ENCODE results near the gene ZNF500. TPM values are rescaled to one million over a fixed set of nuclear protein-coding genes. Genes with fewer than 3 reads are reported as not detected.

ZNF500 gene
- total RNA-seq, 2 donors from 2014 or later, result 12.4 to 13.7 TPM

DNA sequence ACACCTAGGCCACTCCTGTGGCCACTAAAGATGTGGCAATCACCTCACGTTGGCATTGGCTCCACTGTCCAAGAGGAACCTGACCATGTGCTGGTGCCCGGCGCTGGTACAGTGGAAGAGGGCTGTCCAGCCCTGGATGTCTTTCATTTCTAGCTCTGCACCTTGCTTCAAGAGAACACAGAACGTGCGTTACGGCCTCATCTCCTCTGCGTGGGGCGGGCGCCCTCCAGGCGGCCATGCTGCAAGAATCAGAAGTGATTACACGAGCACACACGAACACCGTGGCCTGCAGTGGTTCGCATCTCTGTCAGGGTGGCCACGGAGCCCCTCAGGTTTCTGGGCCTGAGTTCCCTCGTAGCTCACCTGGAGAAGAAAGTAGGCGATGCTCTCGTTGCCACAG, 40.3 kb downstream of the ZNF500 start:
- intact Hi-C loops (cut with DNase I, micrococcal nuclease), result no loop called here
- DNase-seq (no peak), ATAC-seq (no peak)

DNA sequence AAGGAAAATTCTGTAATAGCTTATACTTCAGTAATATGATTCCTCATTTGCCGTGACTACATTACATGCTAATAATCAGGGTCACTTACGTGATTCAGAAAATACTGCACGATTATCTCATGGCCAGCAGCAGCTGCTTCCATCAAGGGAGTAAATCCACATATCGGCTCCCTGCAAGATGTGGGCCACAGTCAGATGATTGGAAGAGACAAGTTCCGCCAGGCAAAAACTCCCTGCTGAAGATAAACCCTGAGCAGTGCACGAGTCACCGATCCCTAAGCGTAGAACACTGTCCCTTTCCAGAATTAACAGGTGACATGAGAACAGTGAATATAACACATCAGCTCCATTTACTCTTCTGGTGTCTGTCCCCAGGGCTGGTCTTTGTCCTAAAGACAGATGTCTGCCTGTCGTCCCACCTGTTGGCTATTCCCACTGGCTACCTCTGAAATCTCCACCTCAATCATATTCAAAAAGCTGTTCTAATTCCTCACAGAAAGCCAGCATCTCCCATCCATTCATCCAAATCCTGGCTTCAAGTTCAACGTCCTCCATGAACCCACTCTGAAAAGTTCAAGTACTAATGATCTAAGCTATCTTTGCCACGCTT, 42.2 kb downstream of the ZNF500 start:
- intact Hi-C loops (cut with DNase I, micrococcal nuclease), result no loop called here
- DNase-seq (no peak), ATAC-seq (no peak)

DNA sequence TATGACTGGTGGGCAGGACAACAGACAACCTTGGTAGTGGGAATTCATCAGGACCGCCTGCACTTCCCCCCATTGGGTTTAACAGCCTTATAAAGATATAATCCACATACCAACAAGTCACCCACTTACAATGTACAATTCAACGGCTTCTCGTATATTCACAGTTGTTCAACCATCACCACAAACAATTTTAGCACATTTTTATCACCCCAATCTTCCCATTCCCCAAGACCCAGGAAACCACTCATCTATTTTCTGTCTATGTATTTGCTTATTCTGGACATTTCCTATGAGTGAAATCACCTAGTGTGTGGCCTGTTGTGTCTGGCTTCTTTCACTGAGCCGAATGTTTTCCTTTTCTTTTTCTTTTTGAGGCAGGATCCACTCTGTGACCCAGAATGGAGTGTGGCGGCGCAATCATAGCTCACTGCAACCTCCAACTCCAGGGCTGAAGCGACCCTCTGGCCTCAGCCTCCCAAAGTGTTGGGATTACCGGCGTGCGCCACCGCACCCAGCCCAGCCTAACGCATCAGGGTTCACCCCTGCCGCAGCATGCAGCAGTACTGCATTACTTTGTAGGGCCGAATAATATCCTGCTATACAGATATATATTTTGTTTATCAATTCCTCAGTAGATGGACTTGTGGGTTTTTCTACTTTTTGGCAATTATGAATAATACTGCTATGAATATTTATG, 43.7 kb downstream of the ZNF500 start:
- ATAC-seq (no peak), DNase-seq (no peak)
- intact Hi-C loops (cut with DNase I, micrococcal nuclease), result no loop called here

DNA sequence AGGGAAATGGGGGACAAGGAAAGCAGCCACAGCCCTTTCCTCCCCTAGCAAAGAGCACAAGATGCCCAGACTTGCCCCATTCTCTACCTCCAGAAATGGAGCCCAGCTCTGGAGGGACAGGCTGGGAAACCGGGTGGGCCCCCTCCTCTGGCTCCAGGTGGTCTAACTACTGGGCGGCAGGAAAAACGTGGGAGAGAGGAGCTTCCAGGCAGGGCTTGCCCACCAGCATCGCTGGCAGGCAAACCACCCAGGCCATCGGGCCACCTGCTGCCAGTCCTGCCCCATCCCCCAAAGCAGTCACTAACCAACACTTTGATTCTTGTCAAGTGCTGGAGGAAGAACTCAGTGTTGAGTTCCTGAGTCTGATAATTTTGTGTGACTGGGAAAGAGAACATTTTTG, 48.5 kb downstream of the ZNF500 start:
- no peak for ATAC-seq
- intact Hi-C loops (cut with DNase I, micrococcal nuclease), result no loop called here
- DNase-seq, result no peak

DNA sequence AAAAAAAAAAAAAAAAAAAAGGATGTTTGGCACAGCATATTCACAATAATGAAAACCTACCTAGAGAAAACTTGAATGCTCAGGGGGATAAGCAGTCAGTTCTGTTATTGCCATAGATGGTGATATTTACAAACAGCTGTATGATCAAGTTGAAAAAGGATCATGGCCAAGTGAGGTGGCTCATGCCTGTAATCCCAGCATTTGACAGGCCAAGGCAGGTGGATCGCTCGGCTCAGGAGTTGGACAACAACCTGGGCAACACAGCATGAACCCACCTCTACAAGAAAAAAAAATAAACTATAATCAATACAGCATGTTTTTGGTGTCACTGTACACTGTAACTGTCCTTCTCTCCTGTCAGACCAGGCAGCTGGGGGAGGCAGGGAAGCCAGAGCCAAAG, 52.0 kb downstream of the ZNF500 start:
- DNase-seq (no peak), ATAC-seq (no peak)
- intact Hi-C loops (cut with DNase I, micrococcal nuclease), result no loop called here

DNA sequence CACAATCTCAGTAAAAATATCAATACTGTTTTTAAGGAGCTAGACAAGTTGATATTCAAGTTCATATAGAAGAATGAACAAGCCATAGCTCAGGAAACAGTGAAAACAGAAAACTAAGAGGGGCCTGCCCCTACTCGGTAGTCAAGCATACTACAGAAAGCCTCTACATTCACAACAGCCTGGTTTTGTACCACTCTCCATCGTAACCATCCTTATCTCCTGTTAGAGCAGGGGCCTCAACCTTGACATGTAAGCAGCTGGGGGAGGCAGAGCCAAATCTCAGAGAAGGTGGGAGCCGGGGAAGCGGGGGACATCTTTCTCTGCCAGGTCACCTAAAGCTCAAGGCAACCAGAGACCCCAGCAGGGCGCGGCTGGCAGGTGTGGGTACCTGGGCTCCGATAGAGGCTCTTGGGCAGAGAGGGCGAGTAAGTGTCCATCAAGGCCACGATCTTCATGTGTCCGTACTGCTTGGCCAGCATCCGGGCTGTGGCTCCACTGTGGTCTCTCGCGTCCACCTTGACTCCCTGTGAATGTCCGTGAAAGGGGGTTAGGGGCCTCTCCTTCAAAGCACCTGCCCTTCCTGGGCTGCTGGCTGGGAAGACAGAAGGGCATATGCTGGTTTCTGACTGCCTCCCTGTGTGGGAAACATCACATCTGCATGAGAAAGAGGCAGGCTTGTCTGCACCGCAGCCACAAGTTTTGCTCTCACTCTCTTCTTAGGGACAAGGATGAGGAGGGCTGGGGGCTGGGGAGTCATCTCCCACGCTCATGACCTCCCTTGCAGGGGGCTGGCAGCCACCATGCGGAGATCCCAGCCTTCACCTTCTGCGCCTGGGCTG, 53.1 kb downstream of the ZNF500 start:
- ATAC-seq, result no peak
- DNase-seq, result no peak
- intact Hi-C loops (cut with DNase I, micrococcal nuclease), result no loop called here

DNA sequence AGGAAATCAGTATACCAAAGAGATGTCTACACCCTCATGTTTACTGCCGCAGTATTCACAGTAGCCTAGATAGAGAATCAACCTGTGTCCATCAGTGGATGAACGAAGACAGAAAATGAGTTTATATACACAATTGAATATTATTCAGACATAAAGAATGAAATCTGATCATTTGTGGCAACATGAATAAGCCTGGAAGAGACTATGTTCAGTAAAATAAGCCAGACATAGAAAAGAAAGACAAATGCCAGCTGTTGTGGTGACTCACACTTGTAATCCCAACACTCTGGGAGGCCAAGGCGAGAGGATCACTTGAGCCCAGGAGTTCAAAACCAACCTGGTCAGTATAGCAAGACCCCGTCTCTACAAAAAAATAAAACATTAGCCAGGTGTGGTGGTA, 57.5 kb downstream of the ZNF500 start:
- ATAC-seq, result no peak
- intact Hi-C loops (cut with DNase I, micrococcal nuclease), result no loop called here
- DNase-seq, result no peak

DNA sequence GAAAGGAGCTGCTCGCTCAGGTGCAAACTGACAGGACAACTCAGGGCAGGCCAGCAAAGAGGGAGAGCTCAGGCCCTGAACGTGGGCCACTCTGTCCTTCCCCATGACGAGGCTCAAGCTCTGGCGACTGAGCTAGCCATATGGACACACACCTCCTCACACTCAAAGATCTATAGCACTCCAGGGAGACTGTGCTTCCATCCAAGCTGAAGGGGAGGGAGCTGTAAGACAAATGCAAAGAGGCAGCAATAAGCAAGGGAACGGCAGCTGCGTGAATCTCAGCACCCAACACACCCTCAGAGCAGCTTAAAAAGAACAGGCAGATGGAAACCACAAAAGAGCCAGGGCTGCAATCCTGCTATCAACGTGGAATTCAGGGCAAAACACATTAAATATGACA, 60.1 kb downstream of the ZNF500 start:
- ATAC-seq, result no peak
- intact Hi-C loops (cut with DNase I, micrococcal nuclease), result no loop called here

DNA sequence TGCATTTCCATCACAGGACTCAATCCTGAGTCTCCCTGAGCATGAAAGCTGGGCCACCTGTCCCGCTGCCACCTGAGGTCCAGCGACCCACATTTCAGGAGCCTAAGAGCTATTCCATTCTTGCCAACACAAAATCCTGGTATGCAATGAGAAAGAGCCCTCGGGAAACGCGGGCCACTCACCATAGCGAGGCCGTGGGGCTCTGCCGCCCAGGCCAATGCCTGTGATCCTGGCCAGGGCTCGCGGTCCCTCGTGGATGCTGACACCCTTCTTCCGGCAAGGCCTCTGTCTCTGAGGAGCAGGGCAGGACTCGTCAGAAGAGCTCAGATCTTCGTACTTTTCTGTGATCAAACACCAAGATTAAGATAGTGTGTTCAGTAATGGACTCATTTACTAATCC, 62.0 kb downstream of the ZNF500 start:
- DNase-seq, result no peak
- intact Hi-C loops (cut with DNase I, micrococcal nuclease), result no loop called here
- ATAC-seq, result no peak

More for the DNA sequence above, 60.1 kb downstream of the ZNF500 start:
- DNase-seq, result no peak

DNA sequence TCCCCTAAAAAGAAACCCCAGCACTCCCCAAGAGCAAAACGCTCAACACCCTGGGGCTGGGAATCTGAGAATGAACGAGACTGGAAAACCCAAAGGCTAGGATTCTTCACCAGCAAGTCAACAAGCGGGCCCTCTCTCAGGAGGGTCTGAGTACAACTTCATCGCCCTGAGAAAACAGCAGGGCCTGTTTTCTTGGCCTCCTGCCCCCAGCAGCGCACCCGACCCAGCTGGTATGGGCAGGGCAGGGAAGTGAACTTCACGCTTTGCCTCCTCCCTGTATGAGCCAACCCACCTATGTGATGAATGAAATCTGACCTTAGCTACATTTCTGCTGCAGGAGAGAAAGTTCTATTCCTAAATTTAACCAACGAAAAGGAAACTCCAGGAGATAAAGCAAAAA, 62.5 kb downstream of the ZNF500 start:
- intact Hi-C loops (cut with DNase I, micrococcal nuclease), result no loop called here
- DNase-seq (no peak), ATAC-seq (no peak)

DNA sequence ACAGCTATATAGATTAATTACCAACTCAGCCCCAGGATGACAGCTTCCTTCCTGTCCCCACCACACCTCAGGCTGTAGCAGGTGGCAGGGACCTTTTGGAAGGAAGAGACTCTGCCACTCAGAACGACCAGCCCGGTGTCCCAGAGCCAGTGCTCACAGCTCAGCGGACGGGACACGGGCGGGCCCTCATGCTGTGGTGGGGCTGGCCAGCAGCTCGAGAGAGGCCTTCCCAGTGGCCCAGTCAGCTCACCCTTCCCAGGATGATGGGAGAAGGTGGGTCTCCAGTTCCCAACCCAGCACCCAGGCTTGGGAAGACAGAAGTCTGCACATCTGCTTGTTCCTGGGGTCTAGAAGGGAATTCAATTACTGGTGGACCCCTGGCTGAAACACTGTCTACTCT, 63.1 kb downstream of the ZNF500 start:
- DNase-seq (no peak), ATAC-seq (no peak)
- intact Hi-C loops (cut with DNase I, micrococcal nuclease), result no loop called here

DNA sequence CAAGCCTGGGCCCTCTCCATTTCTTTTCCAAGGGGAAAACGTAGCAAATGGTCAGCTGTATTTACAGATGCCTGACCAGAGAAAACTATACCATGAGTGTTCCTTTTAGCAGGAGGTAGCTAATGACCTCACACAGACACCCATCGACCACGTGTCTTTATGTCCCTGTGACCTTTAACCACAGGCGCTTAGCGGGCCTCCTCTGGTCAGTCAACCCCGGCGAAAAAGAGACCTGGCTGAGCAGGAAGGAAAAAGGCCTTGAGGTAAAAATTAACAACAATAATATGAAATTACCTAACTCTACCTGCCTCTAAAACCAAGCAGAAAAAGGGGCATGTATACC, 64.5 kb downstream of the ZNF500 start:
- intact Hi-C loops (cut with DNase I, micrococcal nuclease), result no loop called here
- ATAC-seq, result peak; percentile 45
- peak in 1 of 2 donors; percentile 36 for DNase-seq

DNA sequence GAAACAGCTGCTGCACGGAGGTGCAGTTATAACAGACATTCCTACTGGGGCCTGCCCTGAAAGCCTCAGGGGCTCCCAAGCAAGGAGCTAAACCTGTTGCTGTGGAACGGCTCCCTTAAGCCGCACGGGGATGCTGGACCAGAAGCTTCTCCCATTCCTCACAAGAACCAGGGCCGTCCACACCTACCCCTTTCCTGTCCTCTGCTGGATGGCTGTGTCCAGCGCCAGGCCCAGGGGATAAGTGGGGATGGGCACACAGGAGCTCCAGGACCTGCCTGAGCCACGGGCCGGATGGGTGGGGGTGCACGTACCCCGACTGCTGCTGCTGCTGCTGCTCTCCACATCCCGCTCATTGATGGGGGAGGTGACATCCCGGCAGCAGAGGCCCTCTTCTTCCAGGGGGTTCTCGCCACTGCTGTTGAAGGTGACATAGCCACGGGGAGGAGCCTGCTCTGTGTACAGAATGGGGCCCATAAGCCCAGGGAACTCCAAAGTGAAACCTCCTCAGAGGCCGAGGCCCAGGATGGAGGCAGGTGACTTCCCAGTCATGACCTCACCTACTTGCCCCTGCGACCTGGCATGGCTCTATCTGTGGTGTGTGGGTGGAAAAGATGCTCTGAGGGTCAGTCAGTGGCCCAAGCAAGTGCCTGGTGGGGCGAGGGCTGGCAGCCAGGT, 65.0 kb downstream of the ZNF500 start:
- DNase-seq (peak; percentile 51 to 68), ATAC-seq (peak; percentile 66)
- intact Hi-C loops (cut with DNase I, micrococcal nuclease), result no loop called here

DNA sequence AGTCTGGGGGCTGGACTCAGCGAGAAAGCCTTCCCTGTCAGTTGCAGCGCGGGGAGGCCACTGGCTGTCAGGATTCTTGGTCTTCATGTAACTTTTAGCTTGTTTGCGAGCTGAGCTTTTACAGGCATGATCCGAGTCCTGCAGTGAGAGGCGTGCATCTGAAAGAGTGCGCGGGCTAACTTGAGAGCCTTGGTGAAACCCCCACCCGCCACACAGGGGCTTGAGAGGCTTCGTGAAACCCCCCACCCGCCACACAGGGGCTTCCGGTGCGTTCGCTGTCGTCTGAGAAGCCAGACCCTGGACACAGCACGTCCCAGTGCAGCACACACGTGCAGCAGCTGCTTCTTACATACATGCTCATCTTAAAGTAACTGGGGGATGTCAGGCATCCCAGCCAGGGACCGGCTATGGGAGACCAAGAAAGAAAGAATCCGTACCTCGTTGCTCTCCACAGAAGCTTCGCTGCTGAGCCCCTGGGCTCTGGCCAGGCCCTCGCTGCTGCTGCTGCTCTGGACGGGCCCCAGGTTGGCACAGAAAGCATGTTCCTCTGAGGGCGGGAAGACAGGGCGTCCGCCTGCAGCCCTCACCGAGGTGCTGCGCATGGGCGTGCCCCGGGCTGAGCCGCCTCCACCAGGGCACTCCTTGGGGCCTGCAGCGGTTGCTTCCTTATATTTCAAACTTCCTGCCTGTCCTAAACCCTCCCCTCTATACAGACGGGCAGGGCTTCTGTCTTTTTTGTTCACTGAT, 65.8 kb downstream of the ZNF500 start:
- ATAC-seq (peak; percentile 89), DNase-seq (peak; percentile 80)
- intact Hi-C loops (cut with DNase I, micrococcal nuclease), result no loop called here

DNA sequence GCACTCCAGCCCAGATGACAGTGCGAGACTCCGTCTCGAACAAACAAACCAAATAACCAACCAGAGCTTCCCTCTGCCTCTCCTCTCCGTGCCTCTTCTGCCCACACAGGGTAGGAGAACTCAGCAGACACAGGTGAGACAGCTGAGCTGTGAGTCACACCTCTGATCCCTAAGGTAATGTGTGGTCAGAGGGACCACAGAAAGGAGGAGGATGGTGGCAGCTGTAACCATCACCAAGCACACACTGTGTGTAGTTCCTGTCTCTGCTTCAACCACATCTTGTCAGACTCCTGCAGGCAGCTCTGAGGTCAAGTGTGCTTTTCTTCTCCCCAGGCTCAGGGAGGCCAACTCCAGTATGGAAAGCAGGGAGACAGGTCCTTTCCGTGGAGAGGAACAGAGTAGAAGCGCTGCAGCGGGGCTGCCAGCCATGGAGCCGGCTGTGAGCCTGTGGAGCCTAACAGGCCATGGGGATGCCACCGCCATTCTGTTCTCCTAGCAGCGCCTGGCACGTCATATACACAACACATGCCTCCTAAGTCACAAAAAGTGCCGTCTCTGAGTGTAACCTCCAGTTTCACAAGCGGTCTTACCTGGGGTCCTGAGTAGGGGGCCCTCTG, 66.5 kb downstream of the ZNF500 start:
- no peak for DNase-seq
- intact Hi-C loops (cut with DNase I, micrococcal nuclease), result no loop called here
- no peak for ATAC-seq

DNA sequence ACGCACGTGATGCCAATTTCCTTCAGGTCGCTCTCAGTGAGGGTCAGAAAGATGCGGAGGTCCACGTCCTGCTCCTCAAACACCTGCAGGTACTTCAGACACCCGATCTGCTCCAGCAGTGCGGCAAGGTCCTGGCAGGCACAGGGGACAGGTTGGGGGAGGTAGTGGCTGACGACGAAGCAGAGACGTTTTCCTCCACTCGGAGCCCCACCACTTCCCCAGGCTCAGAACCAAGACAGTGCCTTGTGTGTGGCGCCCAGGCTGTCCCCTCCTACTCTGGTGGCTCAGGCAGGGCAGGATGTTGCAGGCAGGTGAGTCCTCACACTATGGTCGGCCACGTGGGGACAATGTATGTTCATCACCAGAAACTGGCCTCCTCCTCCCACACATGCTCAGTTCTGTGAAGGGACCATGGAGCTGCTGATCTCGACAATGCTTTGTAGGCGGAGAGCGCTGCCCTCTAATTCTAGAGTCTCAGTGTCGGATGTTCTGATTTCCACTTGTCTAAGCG, 67.9 kb downstream of the ZNF500 start:
- intact Hi-C loops (cut with DNase I, micrococcal nuclease), result no loop called here
- DNase-seq (no peak), ATAC-seq (no peak)

DNA sequence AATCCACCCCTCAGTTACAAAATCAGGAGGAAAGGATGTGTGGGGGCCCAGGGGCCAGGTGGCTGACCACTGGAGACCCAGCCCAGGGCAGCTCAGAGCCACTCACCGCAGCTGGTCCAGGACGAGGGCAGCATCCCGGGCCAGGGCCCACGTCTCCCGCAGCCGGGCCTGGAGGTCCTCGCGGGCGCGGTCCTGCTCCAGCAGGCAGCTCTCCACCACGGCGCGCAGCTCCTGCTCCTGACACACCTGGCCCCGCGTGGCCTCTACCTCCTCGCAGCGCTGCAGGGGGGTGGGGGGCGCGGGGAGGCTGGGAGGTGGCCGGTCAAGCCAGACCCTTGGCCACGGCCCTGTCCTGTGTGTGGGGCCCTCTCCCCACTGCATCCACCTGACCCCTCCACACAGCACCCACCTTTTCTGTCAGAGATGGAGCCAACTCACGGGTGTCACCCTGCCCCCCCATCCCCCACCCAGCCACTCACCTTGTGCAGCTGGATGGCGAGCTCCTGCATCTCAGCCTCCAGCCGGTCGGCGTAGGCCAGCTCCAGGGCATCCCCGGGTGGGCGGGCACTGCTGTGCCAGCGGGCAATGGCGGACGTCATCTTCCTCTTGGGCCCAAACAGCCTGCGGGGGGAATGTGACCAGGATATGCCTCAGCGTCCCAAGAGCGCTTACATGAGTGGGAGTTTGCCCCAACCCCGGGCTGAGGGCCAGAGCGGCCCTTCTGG, 68.5 kb downstream of the ZNF500 start:
- ATAC-seq, result no peak
- no peak for DNase-seq
- intact Hi-C loops (cut with DNase I, micrococcal nuclease), result no loop called here

All from left colon (tissue), 2 donors.